CD4-positive, alpha-beta T cell treated with Interleukin-6 at 100 ng/mL for 8 hours (primary cell): Measurements from ENCODE around the gene C19orf73.
"Not testable (repeated sequence)": the region's sequence is repeated elsewhere in the genome, so short reads cannot be mapped to it uniquely, and the experiment has no call there.

Experiments used
- DNase-seq: peaks from one replicate; pipeline ENCODE4 v3.0.0-alpha.2; 2020; ENCODE audit warnings: mixed read lengths, low spot score

The C19orf73 gene

DNA sequence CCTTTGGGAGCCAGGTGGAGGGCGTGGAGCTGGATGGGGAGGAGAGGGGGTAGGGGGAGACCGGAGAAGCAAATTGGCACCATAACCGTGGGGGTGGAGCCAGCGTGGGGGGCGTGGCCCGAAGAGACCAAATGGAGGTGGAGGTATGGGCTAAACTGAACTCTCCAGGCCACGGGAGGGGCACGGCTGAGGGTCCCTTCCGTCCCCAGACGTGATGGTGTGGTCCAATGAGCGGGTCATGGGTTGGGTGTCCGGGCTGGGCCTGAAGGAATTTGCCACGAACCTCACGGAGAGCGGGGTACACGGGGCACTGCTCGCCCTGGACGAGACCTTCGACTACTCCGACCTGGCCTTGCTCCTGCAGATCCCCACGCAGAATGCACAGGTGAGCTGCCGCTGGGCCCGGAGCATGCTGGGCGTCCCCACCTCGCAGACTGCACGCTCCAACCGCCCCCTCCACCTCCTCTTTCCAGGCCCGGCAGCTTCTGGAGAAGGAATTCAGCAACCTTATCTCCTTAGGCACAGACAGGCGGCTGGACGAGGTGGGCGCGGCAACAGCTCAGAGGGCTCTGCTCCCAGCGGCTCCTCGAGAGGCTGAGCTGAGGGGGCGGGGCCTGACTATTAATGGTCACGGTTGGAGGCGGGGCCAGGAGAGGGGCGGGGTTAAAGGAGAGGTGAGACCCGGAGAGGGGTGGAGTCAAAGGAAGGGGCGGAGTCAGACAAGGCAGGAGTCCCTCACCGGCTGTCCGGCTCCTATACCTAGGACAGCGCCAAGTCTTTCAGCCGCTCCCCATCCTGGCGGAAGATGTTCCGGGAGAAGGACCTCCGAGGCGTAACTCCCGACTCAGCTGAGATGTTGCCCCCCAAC, 30.1 kb upstream of the C19orf73 start:
- DNase-seq = peak; percentile 67

DNA sequence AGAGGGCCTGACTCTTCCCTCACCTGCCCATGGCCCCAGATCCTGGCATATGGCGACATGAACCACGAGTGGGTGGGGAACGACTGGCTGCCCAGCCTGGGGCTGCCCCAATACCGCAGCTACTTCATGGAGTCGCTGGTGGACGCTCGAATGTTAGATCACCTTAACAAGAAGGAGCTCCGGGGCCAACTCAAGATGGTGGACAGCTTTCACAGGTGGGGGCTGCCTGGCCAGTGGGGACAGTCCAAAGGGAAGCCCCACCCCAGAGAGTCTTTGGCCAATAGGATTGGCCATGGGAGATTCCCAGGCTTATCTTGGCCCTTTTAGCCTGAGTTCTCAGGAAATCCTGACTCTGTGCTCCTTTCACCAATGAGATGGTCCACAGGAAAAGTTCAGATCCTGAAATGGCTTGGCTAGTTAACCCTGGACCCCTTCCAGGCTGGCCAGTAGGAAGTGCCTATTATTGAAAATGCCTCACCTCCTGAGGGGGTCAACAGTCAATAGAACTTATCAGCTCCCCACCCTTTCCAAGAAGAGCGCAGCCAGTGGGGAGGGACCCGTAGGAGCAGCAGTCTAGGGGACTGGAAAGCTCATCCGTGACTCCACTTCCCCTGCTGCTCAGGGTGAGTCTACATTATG, 29.2 kb upstream of the C19orf73 start:
- DNase-seq = no peak

- not testable (repeated sequence) for DNase-seq
Measured at GRCh38 chr19:49146408-49146770, 27.4 kb upstream of the C19orf73 start.

GRCh38 chr19:49145573-49146407, 26.8 kb upstream of the C19orf73 start:
- peak; percentile 60 for DNase-seq

DNA sequence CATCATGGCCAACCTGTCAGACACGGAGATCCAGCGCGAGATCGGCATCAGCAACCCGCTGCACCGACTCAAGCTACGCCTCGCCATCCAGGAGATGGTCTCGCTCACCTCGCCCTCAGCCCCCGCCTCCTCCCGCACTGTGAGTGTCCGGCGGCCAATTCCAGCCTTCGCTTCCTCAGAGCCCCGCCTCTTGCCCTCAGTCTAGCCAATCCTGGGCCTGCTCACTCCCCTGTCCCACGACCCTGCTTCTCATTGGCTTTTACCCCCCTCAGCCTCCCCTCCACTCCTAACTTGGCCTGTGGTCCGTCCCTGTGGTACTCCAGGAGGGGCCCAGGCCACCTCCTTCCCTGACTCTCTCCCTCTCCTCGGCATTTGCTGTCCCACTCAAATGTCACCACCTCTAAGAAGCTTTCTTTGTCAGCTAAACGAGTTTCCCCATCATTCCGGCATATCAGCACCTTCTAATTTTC, 24.0 kb upstream of the C19orf73 start:
- DNase-seq = peak; percentile 40

- DNase-seq = no peak
Measured at GRCh38 chr19:49141352-49141751, 22.4 kb upstream of the C19orf73 start.

DNA sequence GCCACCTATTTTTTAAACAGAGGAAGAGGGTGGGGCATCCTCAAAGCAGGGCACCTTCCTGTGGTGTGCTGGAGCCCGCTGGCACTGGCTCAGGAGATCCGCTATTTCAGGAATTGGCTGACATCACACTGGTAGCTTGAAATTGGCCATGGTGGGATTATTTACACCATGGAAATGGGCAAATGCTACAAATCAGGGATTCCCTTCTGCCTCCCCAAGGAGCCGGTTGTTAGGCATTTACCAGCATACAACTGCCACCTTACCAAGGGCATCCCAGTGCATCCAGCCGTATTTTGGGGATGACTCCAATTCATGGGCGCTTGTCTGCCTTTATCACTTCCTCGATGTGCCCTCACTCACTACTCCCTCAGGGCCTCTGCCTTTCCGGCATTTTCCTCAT, 22.0 kb upstream of the C19orf73 start:
- DNase-seq = no peak

DNA sequence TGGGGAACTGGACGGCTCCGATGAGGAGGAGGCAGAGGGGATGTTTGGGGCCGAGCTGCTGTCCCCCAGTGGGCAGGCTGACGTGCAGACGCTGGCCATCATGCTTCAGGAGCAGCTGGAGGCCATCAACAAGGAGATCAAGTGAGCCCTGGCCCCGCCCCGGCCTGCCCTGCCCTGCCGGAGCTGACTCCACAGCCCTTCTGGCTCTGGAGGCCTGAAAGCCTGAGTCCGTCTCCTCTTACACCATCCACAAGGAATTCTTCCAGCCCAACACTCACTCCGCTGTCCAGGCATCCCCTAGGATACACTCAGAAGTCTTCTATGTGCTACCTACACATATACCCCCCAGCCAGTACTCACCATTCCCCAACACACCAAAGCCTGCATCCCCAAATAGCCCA, 17.8 kb upstream of the C19orf73 start:
- DNase-seq = no peak

DNA sequence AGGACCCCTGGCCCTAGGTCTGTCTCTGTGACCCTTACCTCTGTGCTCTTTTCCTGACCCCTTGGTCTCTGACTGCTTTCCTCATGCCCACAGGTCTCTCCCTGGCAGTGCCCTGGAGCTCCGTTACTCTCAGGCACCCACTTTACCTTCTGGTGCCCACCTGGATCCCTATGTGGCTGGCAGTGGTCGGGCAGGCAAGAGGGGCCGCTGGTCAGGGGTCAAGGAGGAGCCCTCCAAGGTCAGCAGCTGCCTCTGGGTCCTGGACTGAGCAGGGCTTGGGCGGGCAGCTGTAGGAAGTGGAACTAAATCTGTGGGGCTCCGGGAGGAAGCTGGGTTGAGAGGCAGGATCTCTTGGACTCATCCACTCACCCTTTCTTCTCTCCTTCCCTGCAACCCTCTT, 16.7 kb upstream of the C19orf73 start:
- no peak for DNase-seq

DNA sequence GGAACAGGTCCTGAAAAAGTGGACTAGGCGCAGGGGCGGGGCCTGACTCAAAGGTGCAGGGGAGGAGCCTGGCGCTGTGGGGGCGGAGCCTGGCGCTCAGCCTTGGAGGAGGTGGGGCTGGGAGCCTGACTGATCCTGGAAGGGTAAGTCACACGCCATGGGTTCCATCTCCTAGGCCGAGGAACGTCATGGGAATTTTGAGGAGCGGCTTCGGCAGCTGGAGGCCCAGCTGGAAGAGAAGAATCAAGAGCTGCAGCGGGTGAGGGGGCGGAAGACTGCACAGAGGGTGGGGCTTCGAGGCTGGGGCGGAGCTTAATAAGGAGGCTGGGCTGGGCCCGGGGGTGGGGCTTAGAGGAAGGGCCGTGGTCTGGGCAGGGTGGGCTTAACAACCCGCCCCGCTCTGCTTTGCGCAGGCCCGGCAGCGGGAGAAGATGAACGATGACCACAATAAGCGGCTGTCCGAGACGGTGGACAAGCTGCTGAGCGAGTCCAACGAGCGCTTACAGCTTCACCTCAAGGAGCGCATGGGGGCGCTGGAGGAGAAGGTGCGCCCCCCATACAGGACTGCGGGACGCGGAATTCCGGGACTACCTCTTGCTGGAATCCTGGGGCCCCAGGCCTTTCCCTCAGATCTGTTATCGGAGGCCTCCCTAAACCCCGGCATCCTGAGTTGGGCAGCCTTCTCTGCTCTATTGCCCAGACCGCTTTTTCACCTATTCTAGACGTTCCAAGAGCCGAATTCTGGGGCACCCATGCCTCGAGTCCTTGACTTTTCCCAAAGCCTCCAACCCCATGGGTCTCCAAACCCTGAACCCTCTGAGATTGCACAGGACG, 14.9 kb upstream of the C19orf73 start:
- peak; percentile 31 for DNase-seq

- DNase-seq = peak; percentile 44
Measured at GRCh38 chr19:49132974-49133609, 14.1 kb upstream of the C19orf73 start.

DNA sequence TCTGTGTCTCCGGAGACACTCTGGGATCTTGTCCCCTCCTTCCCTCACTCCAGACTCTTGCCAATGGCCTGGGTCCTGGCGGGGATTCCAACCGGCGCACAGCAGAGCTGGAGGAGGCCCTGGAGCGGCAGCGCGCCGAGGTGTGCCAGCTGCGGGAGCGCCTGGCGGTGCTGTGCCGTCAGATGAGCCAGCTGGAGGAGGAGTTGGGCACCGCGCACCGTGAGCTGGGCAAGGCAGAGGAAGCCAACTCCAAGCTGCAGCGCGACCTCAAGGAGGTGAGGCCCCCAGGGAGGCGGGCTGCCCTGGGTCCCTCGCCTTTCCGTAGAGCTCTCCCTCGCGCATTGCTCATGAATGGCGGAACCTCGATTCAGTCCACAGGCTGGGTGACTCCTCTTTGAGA, 11.4 kb upstream of the C19orf73 start:
- DNase-seq = no peak

DNA sequence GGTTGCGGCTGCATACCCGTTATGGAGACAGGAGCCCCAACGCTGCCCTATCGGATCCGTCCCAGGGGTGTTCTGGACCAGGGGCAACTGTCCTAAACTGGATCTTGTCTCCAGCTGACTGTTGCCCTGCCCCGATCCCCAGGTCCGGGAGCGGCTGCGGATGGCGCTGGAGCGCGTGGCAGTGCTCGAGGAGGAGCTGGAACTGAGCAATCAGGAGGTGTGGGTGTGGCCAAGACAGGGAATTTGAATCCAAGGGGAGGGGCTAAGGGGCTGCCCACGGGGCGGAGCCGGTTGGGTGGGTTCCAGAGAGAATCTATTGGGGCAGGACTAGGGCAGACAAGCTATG, 10.3 kb upstream of the C19orf73 start:
- no peak for DNase-seq

GRCh38 chr19:49128545-49129237, 9.7 kb upstream of the C19orf73 start:
- DNase-seq = no peak

DNA sequence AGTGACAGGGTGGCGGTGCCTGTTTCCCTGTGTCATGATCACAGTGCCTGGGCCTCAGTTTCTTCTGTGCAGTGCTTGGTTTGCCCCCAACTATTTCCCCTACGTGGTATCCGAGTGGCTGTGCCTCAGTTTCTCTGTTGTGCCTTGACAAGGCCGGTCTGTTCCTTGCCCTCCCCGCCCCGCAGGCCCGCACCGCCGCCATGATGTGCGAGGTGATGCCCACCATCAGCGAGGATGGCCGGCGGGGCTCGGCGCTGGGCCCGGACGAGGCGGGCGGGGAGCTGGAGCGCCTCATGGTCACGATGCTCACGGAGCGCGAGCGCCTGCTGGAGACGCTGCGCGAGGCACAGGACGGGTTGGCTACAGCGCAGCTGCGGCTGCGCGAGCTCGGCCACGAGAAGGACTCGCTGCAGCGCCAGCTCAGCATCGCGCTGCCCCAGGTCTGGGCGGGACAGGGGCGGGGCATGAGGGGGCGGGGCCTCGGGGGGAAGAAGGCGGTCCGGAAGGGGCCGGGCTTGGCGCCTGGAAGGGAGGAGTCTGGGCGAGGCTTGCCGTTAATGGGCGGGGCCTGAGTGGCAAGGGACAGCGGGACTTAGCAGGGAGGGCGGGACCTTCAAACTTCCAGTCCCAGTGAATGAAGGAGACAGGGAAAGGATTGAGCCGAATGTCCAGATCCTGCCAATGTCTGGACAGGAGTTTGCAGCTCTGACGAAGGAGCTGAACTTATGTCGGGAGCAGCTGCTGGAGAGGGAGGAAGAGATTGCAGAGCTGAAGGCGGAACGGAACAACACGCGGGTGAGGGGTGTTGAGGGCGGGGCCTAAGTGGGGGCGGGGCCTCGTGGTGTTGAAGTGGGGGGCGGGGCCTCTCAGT, 9.0 kb upstream of the C19orf73 start:
- peak; percentile 96 for DNase-seq

- not testable (repeated sequence) for DNase-seq
Measured at GRCh38 chr19:49127225-49127624, 8.3 kb upstream of the C19orf73 start.

DNA sequence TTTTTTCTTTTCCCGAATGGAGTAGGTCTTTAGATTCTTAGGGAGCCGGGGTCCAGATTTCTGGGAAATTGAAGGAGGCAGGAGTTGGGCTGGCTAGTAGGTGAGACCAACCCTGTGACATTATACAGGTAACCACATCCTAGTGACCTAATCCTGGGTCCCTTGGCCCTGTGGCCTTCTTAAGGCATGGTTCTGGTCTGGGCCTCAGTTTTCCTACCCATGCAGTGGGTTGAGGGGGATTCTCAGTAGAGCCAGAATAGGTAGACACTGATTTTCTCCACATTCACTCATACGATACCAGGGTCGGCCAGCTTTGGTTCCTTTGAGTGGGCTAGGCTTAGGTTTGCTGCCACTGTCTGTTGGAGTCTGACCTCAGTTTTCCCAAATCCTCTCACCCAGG, 7.6 kb upstream of the C19orf73 start:
- DNase-seq = no peak

DNA sequence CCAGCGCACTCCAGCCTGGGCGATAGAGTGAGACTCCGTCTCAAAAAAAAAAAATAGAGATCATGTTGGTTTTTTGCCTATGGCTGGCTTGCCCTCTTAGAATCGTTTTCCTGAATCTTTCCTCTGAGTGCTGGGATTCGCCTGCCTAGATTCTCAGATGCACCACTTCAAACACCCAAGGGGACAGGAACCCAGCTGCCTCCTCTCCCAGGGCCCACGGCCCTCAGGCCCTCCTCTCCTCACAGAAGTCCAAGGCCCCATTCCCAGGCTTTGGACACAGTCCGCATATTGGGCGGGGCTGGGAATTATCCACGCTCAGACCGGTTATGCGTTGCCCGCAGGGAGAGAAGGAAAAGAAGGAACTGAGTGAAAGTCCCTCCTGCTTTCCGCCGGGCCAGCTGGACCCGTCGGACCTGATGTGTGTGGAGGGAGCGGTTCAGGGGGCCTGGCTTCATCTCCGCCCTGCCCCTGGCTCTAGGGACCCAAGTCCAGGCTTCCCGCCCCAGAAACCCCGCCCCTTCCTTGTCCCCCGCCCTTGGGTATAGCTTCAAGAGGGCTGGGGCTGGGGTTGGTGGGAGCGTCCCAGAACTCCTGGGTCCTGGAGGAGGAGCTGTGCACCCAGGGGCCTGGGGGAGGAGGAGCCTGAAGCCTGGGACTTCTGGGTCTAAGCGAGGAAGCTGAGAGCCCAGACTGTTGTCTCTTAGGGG, 6.2 kb upstream of the C19orf73 start:
- no peak for DNase-seq

- not testable (repeated sequence) for DNase-seq
Measured at GRCh38 chr19:49123285-49123684, 4.3 kb upstream of the C19orf73 start.
